Loucy (cell line): ENCODE measurements around the gene FAM98C.

Source experiments
- H2AFZ ChIP-seq: fragments of 200-600 bp; sonication (generic); 2 replicates; pipeline ENCODE4 v1.6.0; 2016; ENCODE audit warnings: antibody characterized with exemption, mild to moderate bottlenecking, low read length, moderate library complexity
- H3F3A ChIP-seq: fragments of 200-600 bp; 2 replicates; pipeline ENCODE4 v1.6.0; 2016; ENCODE audit warnings: antibody characterized with exemption, low read depth, mild to moderate bottlenecking
- H3K27me3 ChIP-seq: fragments of 200-600 bp; sonication (generic); 2 replicates; pipeline ENCODE4 v1.6.1; 2014; ENCODE audit warnings: low read length, mild to moderate bottlenecking; ENCODE audit not compliant: insufficient read depth, poor library complexity, severe bottlenecking
- H3K36me3 ChIP-seq: fragments of 200-600 bp; sonication (generic); 2 replicates; pipeline ENCODE4 v1.6.1; 2016; ENCODE audit warnings: low read length; ENCODE audit not compliant: insufficient read depth
- H3K4me1 ChIP-seq: fragments of 200-600 bp; sonication (generic); 2 replicates; pipeline ENCODE4 v1.5.1; 2014; ENCODE audit warnings: low read length, mild to moderate bottlenecking; ENCODE audit not compliant: insufficient read depth, poor library complexity, severe bottlenecking
- H3K4me2 ChIP-seq: fragments of 200-600 bp; sonication (generic); 2 replicates; pipeline ENCODE4 v1.6.0; 2014; ENCODE audit warnings: antibody characterized with exemption, low read length, low read depth, mild to moderate bottlenecking; ENCODE audit not compliant: poor library complexity, severe bottlenecking
- H3K4me3 ChIP-seq: fragments of 200-600 bp; sonication (generic); 2 replicates; pipeline ENCODE4 v1.5.1; 2014; ENCODE audit warnings: low read length, mild to moderate bottlenecking, mixed read lengths; ENCODE audit not compliant: poor library complexity, severe bottlenecking
- H3K79me2 ChIP-seq: fragments of 200-600 bp; sonication (generic); 2 replicates; pipeline ENCODE4 v1.6.1; 2014; ENCODE audit warnings: low read length; ENCODE audit not compliant: insufficient read depth
- H3K9ac ChIP-seq: fragments of 200-600 bp; sonication (generic); 2 replicates; pipeline ENCODE4 v1.6.0; 2014; ENCODE audit warnings: mild to moderate bottlenecking, low read depth, low read length, moderate library complexity; ENCODE audit not compliant: poor library complexity, severe bottlenecking
- H3K9me2 ChIP-seq: fragments of 200-600 bp; sonication (generic); replicated peaks from 2 replicates; pipeline ENCODE4 v1.6.1; 2016; ENCODE audit warnings: low read depth, low read length, mixed read lengths
- H3K9me3 ChIP-seq: fragments of 200-600 bp; sonication (generic); 2 replicates; pipeline ENCODE4 v1.6.1; 2014; ENCODE audit warnings: mild to moderate bottlenecking, antibody characterized with exemption, low read length, low read depth; ENCODE audit not compliant: insufficient read depth
- H4K20me1 ChIP-seq: fragments of 200-600 bp; sonication (generic); 2 replicates; pipeline ENCODE4 v1.6.0; 2014; ENCODE audit warnings: antibody characterized with exemption, low read length, mild to moderate bottlenecking; ENCODE audit not compliant: insufficient read depth, poor library complexity, severe bottlenecking
- EZH2phosphoT487 ChIP-seq: fragments of 200-600 bp; IDR thresholded peaks from 2 replicates; pipeline ENCODE4 v1.6.1; 2018; ENCODE audit warnings: antibody characterized with exemption, mild to moderate bottlenecking, moderate library complexity, borderline replicate concordance
- TF ChIP-seq, protein P1 (sequence below): fragments of 200-600 bp; sonication (generic); conservative IDR thresholded peaks from 2 replicates; pipeline ENCODE4 v1.5.1; 2014; ENCODE audit warnings: mild to moderate bottlenecking, antibody characterized with exemption, low read length

The FAM98C gene

GRCh38 chr19:38433268-38433733 is 30.4 kb downstream of the FAM98C start, which contains the start of gene RYR1:
RYR1 (plus strand) TSS chr19:38433691; CDS start chr19:38433830, 139 bp downstream.
- H3K79me2 ChIP-seq: no peaks in the 10 kb centered on the region

GRCh38 chr19:38434549-38435051 is 31.7 kb downstream of the FAM98C start:
- Histone ChIP-seq H3K4me3 (no peak overlapping the region), H3K4me2 (no peak overlapping the region)

More at GRCh38 chr19:38433268-38433733, 30.4 kb downstream of the FAM98C start, which contains the start of gene RYR1:
- Histone ChIP-seq H2AFZ (no peak within 1 kb of the TSS), H3K9ac (no peak within 1 kb of the TSS), H3F3A (no peaks in the 10 kb centered on the region), H3K4me1 (peaks cover 5% of the 10 kb centered on the region), H3K9me2 (no peaks in the 10 kb centered on the region), H3K36me3 (no peaks in the 10 kb centered on the region), H3K4me2 (no peak within 1 kb of the TSS), H4K20me1 (no peaks in the 10 kb centered on the region), H3K27me3 (no peaks in the 10 kb centered on the region), H3K4me3 (no peak within 1 kb of the TSS), H3K9me3 (no peaks in the 10 kb centered on the region)
- no peak for TF ChIP-seq EZH2phosphoT487
- TF ChIP-seq, protein P1, sequence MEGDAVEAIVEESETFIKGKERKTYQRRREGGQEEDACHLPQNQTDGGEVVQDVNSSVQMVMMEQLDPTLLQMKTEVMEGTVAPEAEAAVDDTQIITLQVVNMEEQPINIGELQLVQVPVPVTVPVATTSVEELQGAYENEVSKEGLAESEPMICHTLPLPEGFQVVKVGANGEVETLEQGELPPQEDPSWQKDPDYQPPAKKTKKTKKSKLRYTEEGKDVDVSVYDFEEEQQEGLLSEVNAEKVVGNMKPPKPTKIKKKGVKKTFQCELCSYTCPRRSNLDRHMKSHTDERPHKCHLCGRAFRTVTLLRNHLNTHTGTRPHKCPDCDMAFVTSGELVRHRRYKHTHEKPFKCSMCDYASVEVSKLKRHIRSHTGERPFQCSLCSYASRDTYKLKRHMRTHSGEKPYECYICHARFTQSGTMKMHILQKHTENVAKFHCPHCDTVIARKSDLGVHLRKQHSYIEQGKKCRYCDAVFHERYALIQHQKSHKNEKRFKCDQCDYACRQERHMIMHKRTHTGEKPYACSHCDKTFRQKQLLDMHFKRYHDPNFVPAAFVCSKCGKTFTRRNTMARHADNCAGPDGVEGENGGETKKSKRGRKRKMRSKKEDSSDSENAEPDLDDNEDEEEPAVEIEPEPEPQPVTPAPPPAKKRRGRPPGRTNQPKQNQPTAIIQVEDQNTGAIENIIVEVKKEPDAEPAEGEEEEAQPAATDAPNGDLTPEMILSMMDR: no peak

GRCh38 chr19:38437295-38437694 is 34.4 kb downstream of the FAM98C start:
- H3F3A ChIP-seq: no peaks in the 10 kb centered on the region
- no peaks in the 10 kb centered on the region for H3K27me3 ChIP-seq
- H2AFZ ChIP-seq: no peak overlapping the region
- no peak overlapping the region for H3K4me2 ChIP-seq
- no peaks in the 10 kb centered on the region for H4K20me1 ChIP-seq
- no peaks in the 10 kb centered on the region for H3K9me3 ChIP-seq
- no peaks in the 10 kb centered on the region for H3K36me3 ChIP-seq
- no peaks in the 10 kb centered on the region for H3K9me2 ChIP-seq
- TF ChIP-seq, protein P1: no peak
- no peak for TF ChIP-seq EZH2phosphoT487
- H3K79me2 ChIP-seq: no peaks in the 10 kb centered on the region
- no peaks in the 10 kb centered on the region for H3K4me1 ChIP-seq
- no peak overlapping the region for H3K4me3 ChIP-seq
- H3K9ac ChIP-seq: no peak overlapping the region

More at GRCh38 chr19:38434549-38435051, 31.7 kb downstream of the FAM98C start:
- Histone ChIP-seq H3K79me2 (no peaks in the 10 kb centered on the region), H3K9ac (no peak overlapping the region), H3F3A (no peaks in the 10 kb centered on the region), H3K9me3 (no peaks in the 10 kb centered on the region), H3K27me3 (no peaks in the 10 kb centered on the region), H2AFZ (no peak overlapping the region), H3K4me1 (peaks cover under 1% of the 10 kb centered on the region), H4K20me1 (no peaks in the 10 kb centered on the region), H3K36me3 (no peaks in the 10 kb centered on the region), H3K9me2 (no peaks in the 10 kb centered on the region)
- TF ChIP-seq EZH2phosphoT487: no peak
- TF ChIP-seq, protein P1: no peak
